ENCODE results near the gene MYOG.

- TF ChIP-seq MXI1 (IDR thresholded peaks at IDR 0.05; ENCODE audit: borderline replicate concordance, low read depth, low read length) (no peak), MAFK (IDR thresholded peaks at IDR 0.05; ENCODE audit: low read depth, low read length) (no peak), CTCF (conservative IDR thresholded peaks at IDR 0.05; ENCODE audit: low read depth, low read length) (no peak), POLR2A (IDR thresholded peaks at IDR 0.05; ENCODE audit: low read depth, low read length) (no peak), RAD21 (IDR thresholded peaks at IDR 0.05; ENCODE audit: low read length) (no peak), CEBPB (IDR thresholded peaks at IDR 0.05; ENCODE audit: low read depth, low read length) (no peak), RFX5 (IDR thresholded peaks at IDR 0.05; ENCODE audit: low read depth, low read length) (no peak), FOS (IDR thresholded peaks at IDR 0.05; ENCODE audit: low read depth, low read length) (no peak), RCOR1 (IDR thresholded peaks at IDR 0.05; ENCODE audit: insufficient replicate concordance, low read length) (no peak), CHD1 (IDR thresholded peaks at IDR 0.05; ENCODE audit: low read depth, low read length) (no peak)
Observed at GRCh38 chr1:203101813-203102634, 16.2 kb upstream of the MYOG start.

Data from IMR-90 (cell line).